Cerebellar cortex (tissue), 1 donor: ENCODE measurements around the gene UQCRQ.
"Not testable (repeated sequence)": the region's sequence is repeated elsewhere in the genome, so short reads cannot be mapped to it uniquely, and the experiment has no call there.

ENCODE experiments used
- DNase-seq: peaks from one replicate; pipeline ENCODE4 v3.0.0-alpha.2; 2015; ENCODE audit warnings: low spot score

UQCRQ gene

GRCh38 chr5:132832612-132833011, 33.8 kb upstream of the UQCRQ start:
- DNase-seq = no peak

GRCh38 chr5:132834057-132834456, 32.4 kb upstream of the UQCRQ start:
- DNase-seq = no peak

- DNase-seq = no peak
Observed at GRCh38 chr5:132836852-132837251, 29.6 kb upstream of the UQCRQ start.

GRCh38 chr5:132837868-132838267, 28.6 kb upstream of the UQCRQ start:
- DNase-seq = peak; percentile 29

GRCh38 chr5:132838516-132839282, 27.7 kb upstream of the UQCRQ start:
- peak; percentile 64 for DNase-seq

- no peak for DNase-seq
Observed at GRCh38 chr5:132839426-132840301, 26.8 kb upstream of the UQCRQ start.

GRCh38 chr5:132840313-132840712, 26.1 kb upstream of the UQCRQ start:
- DNase-seq = no peak

- DNase-seq = no peak
Observed at GRCh38 chr5:132840896-132841295, 25.5 kb upstream of the UQCRQ start.

GRCh38 chr5:132841305-132841704, 25.1 kb upstream of the UQCRQ start:
- no peak for DNase-seq

- no peak for DNase-seq
Observed at GRCh38 chr5:132848270-132848669, 18.2 kb upstream of the UQCRQ start.

- DNase-seq = no peak
Observed at GRCh38 chr5:132849347-132849746, 17.1 kb upstream of the UQCRQ start.

- no peak for DNase-seq
Observed at GRCh38 chr5:132850066-132850465, 16.4 kb upstream of the UQCRQ start.

GRCh38 chr5:132853323-132853722, 13.1 kb upstream of the UQCRQ start:
- DNase-seq = no peak

GRCh38 chr5:132853790-132854189, 12.7 kb upstream of the UQCRQ start:
- no peak for DNase-seq

GRCh38 chr5:132854301-132854700, 12.1 kb upstream of the UQCRQ start:
- no peak for DNase-seq

- DNase-seq = not testable (repeated sequence)
Observed at GRCh38 chr5:132854992-132855391, 11.4 kb upstream of the UQCRQ start.

- no peak for DNase-seq
Observed at GRCh38 chr5:132856011-132856410, 10.4 kb upstream of the UQCRQ start.

GRCh38 chr5:132859889-132860437, 6.5 kb upstream of the UQCRQ start:
- DNase-seq = no peak

GRCh38 chr5:132860742-132861141, 5.7 kb upstream of the UQCRQ start:
- no peak for DNase-seq

GRCh38 chr5:132865668-132866341, 637 bp upstream of the UQCRQ start:
- DNase-seq = no peak

GRCh38 chr5:132867046-132867451, 607 bp downstream of the UQCRQ start:
- no peak for DNase-seq

- DNase-seq = no peak
Observed at GRCh38 chr5:132868754-132869153, 2.3 kb downstream of the UQCRQ start.
